Peyer's patch (tissue), 4 donors: ENCODE data around the gene UNK. TPM values are rescaled to one million over a fixed set of nuclear protein-coding genes. Genes with fewer than 3 reads are reported as not detected.

Source experiments
- DNase-seq, 3 donors: peaks; one replicate each; pipeline ENCODE4 v3.0.0-alpha.2; 2017 to 2019
- H3K27ac ChIP-seq, 4 donors: fragments of 200-600 bp; sonication (generic); one replicate each; pipeline ENCODE4 v1.5.1; 2016 to 2019
- H3K27me3 ChIP-seq, 2 donors: fragments of 200-600 bp; sonication (generic); one replicate each; pipeline ENCODE4 v1.5.1; 2019
- H3K36me3 ChIP-seq, 3 donors: fragments of 200-600 bp; sonication (generic); one replicate each; pipeline ENCODE4 v1.5.1; 2016 to 2019
- H3K4me1 ChIP-seq, 4 donors: fragments of 200-600 bp; sonication (generic); one replicate each; pipeline ENCODE4 v1.5.1; 2016 to 2019
- H3K4me3 ChIP-seq, 4 donors: fragments of 200-600 bp; sonication (generic); 1 replicate in 3 of 4; 2 replicates in 1 of 4; pipeline ENCODE4 v1.5.1; 2016 to 2019; ENCODE audit warnings: mild to moderate bottlenecking in 1 of 4
- H3K9me3 ChIP-seq, 4 donors: fragments of 200-600 bp; sonication (generic); one replicate each; pipeline ENCODE4 v1.5.1; 2016 to 2019; ENCODE audit warnings: mild to moderate bottlenecking in 1 of 4
- CTCF ChIP-seq, 6 experiments: fragments of 450-650 bp in 4 of 6; fragments of 200-600 bp in 2 of 6; sonication (generic) in 1 of 6; IDR thresholded peaks; one replicate each; pipeline ENCODE4 v1.5.1; 2017 to 2019; ENCODE audit warnings: antibody characterized with exemption in 6 of 6, mild to moderate bottlenecking in 3 of 6, moderate library complexity in 1 of 6
- POLR2A ChIP-seq, 2 donors: fragments of 450-650 bp; IDR thresholded peaks; one replicate each; pipeline ENCODE4 v1.5.1; 2017; ENCODE audit warnings: antibody characterized with exemption in 2 of 2, mild to moderate bottlenecking in 2 of 2, moderate library complexity in 2 of 2
- total RNA-seq, 4 donors: library from RNA; depleted of rRNA; stranded (reverse); fragments of >200 nt; gene quantifications; one replicate each; pipeline ENCODE4 v1.1.0, GENCODE V29; 2016

UNK gene
- total RNA-seq, 4 donors from 2014 or later = 18.9 to 108 (median 30.6) TPM

GRCh38 chr17:75832652-75833400 is 48.2 kb downstream of the UNK start:
- H3K27me3 ChIP-seq = no peaks in the 10 kb centered on the region

DNA sequence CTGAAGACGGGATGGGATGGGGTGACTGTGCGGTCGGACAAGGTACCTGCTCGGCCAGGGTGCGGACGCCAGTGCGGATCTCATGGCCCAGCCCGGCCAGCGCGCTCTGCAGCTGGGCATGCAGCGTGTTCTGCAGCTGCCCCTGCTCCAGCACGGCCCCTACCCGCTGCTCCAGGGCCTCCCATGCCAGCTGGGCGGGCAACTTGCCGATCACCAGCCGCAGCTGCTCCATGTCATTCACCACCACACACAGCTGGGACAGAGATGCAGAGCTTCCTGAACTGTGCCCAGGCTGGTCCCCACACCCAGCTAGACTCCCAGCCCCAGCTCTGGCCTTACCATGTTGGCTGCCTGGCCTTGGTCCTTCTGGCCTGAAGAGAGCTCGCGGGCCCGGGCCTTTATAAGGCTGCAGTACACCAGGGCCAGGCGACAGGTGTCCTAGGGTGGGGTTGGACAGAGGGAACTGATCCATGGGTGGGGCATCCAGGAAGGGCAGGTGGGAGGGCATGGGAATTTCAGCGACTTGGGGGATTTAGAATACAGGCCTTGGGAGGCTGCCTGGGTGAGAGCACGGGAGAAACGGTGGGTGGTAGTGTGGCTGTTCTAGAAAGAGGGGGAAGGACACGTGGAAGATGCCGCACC is 49.8 kb downstream of the UNK start:
- no peak overlapping the region for H3K27ac ChIP-seq
- no peak for TF ChIP-seq CTCF (IDR thresholded peaks at IDR 0.05)
- no peak for TF ChIP-seq POLR2A (IDR thresholded peaks at IDR 0.05)
- no peak overlapping the region for H3K4me3 ChIP-seq
- H3K27me3 ChIP-seq = no peaks in the 10 kb centered on the region
- peaks cover 0 to 19% (median 0%) of the 10 kb centered on the region in 3 donors for H3K36me3 ChIP-seq
- H3K4me1 ChIP-seq = peaks cover 0 to 18% (median 3%) of the 10 kb centered on the region in 4 donors
- no peak for DNase-seq
- no peaks in the 10 kb centered on the region for H3K9me3 ChIP-seq

More at GRCh38 chr17:75832652-75833400, 48.2 kb downstream of the UNK start:
- Histone ChIP-seq H3K27ac (peak overlapping the region; percentile 67 to 83 (median 72)), H3K36me3 (peaks cover 0 to 18% (median 0%) of the 10 kb centered on the region in 3 donors), H3K4me3 (peak overlapping the region in 1 of 4 donors; percentile 9), H3K4me1 (peaks cover 0 to 24% (median 3%) of the 10 kb centered on the region in 4 donors), H3K9me3 (no peaks in the 10 kb centered on the region)
- DNase-seq = peak in 1 of 3 donors; percentile 34
- TF ChIP-seq POLR2A (IDR thresholded peaks at IDR 0.05) (no peak), CTCF (IDR thresholded peaks at IDR 0.05) (no peak)

DNA sequence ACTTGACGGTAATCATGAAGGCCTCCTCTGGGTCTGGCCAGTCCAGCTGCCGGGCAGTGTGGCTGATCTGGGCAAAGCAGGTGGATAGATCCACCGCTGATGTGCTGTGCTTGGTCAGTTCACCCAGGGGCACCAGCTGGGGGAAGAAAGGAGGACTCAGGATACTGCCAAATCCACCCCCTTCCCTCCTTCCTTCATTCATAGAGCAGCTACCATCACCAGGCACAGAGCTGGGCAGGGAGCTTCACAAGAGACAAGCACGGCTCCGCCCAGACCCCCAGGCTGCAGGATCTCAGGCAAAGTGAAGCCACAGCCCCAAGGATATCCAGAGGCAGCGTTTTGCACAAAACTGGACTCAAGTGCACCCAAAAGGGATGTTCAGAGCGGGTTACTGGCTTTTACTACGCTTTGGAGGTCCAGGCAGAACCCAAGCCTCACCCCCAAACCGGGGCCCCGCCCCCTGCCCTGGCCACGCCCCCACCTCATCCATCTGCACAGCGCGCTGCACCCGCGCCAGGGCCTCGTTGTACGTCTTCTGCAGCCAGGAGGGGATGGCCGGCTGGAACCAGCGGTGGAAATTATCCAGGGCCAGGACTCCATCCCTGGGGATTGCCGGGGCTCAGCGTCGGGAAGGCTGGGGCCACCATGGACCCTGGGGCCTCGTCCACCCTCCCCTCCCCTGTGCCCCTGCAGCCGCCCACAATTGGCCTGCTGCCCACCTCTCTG is 50.5 kb downstream of the UNK start:
- Histone ChIP-seq H3K27ac (no peak overlapping the region), H3K4me3 (no peak overlapping the region), H3K9me3 (no peaks in the 10 kb centered on the region), H3K36me3 (peaks cover 0 to 25% (median 0%) of the 10 kb centered on the region in 3 donors), H3K27me3 (no peaks in the 10 kb centered on the region), H3K4me1 (peaks cover 0 to 18% (median 3%) of the 10 kb centered on the region in 4 donors)
- no peak for DNase-seq
- TF ChIP-seq POLR2A (IDR thresholded peaks at IDR 0.05) (no peak), CTCF (IDR thresholded peaks at IDR 0.05) (no peak)

- Histone ChIP-seq H3K9me3 (no peaks in the 10 kb centered on the region), H3K4me3 (no peak overlapping the region), H3K27ac (no peak overlapping the region), H3K36me3 (peaks cover 0 to 29% (median 0%) of the 10 kb centered on the region in 3 donors), H3K4me1 (peaks cover 0 to 18% (median 3%) of the 10 kb centered on the region in 4 donors), H3K27me3 (no peaks in the 10 kb centered on the region)
- no peak for DNase-seq
- TF ChIP-seq CTCF (IDR thresholded peaks at IDR 0.05) (no peak), POLR2A (IDR thresholded peaks at IDR 0.05) (no peak)
These were observed 51.0 kb downstream of the UNK start for GRCh38 chr17:75835654-75835987.

DNA sequence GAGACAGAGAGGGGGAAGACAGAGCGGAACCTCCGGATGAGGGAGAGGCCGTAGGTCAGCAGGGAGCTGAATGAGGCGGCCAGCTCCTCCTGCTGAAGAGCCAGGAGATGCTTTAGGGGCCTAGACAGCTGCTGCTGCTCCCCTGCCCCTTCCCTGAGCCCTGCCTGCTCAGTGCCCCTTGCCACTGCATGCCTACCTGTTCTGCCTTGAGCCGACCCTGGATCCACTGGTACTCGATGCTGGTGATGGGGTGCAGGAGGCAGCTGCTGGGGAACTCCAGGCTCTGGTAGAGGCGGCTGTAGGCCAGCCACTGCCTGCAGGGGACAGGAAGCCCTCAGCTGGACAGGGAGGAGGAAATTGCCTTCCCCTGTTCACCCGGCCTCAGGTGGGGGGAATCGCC is 52.0 kb downstream of the UNK start:
- no peaks in the 10 kb centered on the region for H3K9me3 ChIP-seq
- TF ChIP-seq POLR2A (IDR thresholded peaks at IDR 0.05) (no peak), CTCF (IDR thresholded peaks at IDR 0.05) (no peak)
- H3K27ac ChIP-seq = no peak overlapping the region
- DNase-seq = no peak
- peaks cover 0 to 24% (median 0%) of the 10 kb centered on the region in 3 donors for H3K36me3 ChIP-seq
- peaks cover 0 to 11% (median 3%) of the 10 kb centered on the region in 4 donors for H3K4me1 ChIP-seq
- H3K4me3 ChIP-seq = no peak overlapping the region
- no peaks in the 10 kb centered on the region for H3K27me3 ChIP-seq
